H1 (cell line): ENCODE data around the gene MECP2. TPM values are rescaled to one million over a fixed set of nuclear protein-coding genes. Genes with fewer than 3 reads are reported as not detected.

ENCODE experiments used
- CTCF ChIA-PET: fragments of 300-600 bp; sonication (Branson Sonifier 250); formaldehyde crosslinking; loops from one replicate; lab custom pipeline; 2021; ENCODE audit not compliant: partially characterized antibody; lab: Charles Lee
- POLR2A ChIA-PET: fragments of 300-600 bp; sonication (Branson Sonifier 250); formaldehyde crosslinking; loops from one replicate; lab custom pipeline; 2021; ENCODE audit warnings: inconsistent platforms; ENCODE audit not compliant: partially characterized antibody; lab: Charles Lee
- DNase-seq, 2 experiments: peaks; one replicate each; pipeline versions ENCODE4 v3.0.0 to v3.0.0-alpha.2; 2010 to 2022; ENCODE audit warnings: low spot score in 2 of 2, low read depth in 1 of 2, mixed read lengths in 1 of 2
- FAIRE-seq: peaks from 2 replicates; lab custom pipeline; 2011; peaks lifted over from hg19 to GRCh38; lab: Jason Lieb, UNC
- H2AFZ ChIP-seq: 2 replicates; pipeline ENCODE4 v1.8.1; 2012; ENCODE audit warnings: low read length, inconsistent platforms
- H2AK5ac ChIP-seq: 2 replicates; pipeline ENCODE4 v1.6.1; 2013; ENCODE audit warnings: low read depth, low read length
- H2BK120ac ChIP-seq: replicated peaks from 2 replicates; pipeline ENCODE3; 2013; ENCODE audit warnings: low read depth, low read length, inconsistent platforms
- H2BK12ac ChIP-seq: 2 replicates; pipeline ENCODE4 v1.6.1; 2013; ENCODE audit warnings: low read depth, low read length
- H2BK15ac ChIP-seq: 2 replicates; pipeline ENCODE4 v1.6.1; 2013; ENCODE audit warnings: low read length
- H2BK20ac ChIP-seq: 2 replicates; pipeline ENCODE4 v1.6.1; 2013; ENCODE audit warnings: low read length
- H2BK5ac ChIP-seq: 2 replicates; pipeline ENCODE4 v1.6.1; 2013; ENCODE audit warnings: low read depth, low read length
- H3K14ac ChIP-seq: 2 replicates; pipeline ENCODE4 v1.6.1; 2013; ENCODE audit warnings: inconsistent platforms; ENCODE audit not compliant: insufficient read length
- H3K18ac ChIP-seq: 2 replicates; pipeline ENCODE4 v1.6.1; 2013; ENCODE audit warnings: low read length; ENCODE audit errors: extremely low read depth
- H3K23ac ChIP-seq: 2 replicates; pipeline ENCODE4 v1.6.1; 2013; ENCODE audit warnings: inconsistent platforms; ENCODE audit not compliant: insufficient read length
- H3K23me2 ChIP-seq: 2 replicates; pipeline ENCODE4 v1.6.1; 2013; ENCODE audit warnings: low read depth, low read length
- H3K27ac ChIP-seq: 2 replicates; pipeline ENCODE4 v1.6.1; 2011; ENCODE audit warnings: low read depth, low read length, inconsistent platforms
- H3K27me3 ChIP-seq, 4 experiments: replicated peaks in 1 of 4; 1 replicate in 1 of 4; 2 replicates in 3 of 4; pipeline versions ENCODE4 v1.6.1 to v1.8.1; 2011 to 2013; ENCODE audit warnings: low read length in 3 of 4, mild to moderate bottlenecking in 3 of 4, inconsistent platforms in 2 of 4, mixed read lengths in 2 of 4, moderate library complexity in 1 of 4; ENCODE audit not compliant: control insufficient read depth in 3 of 4, insufficient read depth in 3 of 4; ENCODE audit errors: extremely low read depth in 1 of 4
- H3K36me3 ChIP-seq, 4 experiments: 2 replicates each; pipeline versions ENCODE4 v1.6.1 to v1.8.1; 2011 to 2013; ENCODE audit warnings: mild to moderate bottlenecking in 4 of 4, low read length in 3 of 4, moderate library complexity in 2 of 4, control low read depth in 1 of 4, inconsistent platforms in 1 of 4; ENCODE audit not compliant: insufficient read depth in 4 of 4, control insufficient read depth in 2 of 4
- H3K4ac ChIP-seq: replicated peaks from 2 replicates; pipeline ENCODE3; 2013; ENCODE audit warnings: low read length, low read depth, mixed read lengths, inconsistent platforms; ENCODE audit not compliant: insufficient read length
- H3K4me1 ChIP-seq, 4 experiments: replicated peaks in 1 of 4; 1 replicate in 1 of 4; 2 replicates in 3 of 4; pipeline versions ENCODE4 v1.6.1 to v1.8.1; 2011 to 2013; ENCODE audit warnings: low read length in 3 of 4, inconsistent platforms in 2 of 4, mixed read lengths in 1 of 4; ENCODE audit not compliant: insufficient read depth in 4 of 4, control insufficient read depth in 3 of 4
- H3K4me2 ChIP-seq, 2 experiments: 2 replicates each; pipeline versions ENCODE4 v1.6.1 to v1.8.1; 2011 to 2013; ENCODE audit warnings: low read depth in 2 of 2, low read length in 2 of 2, control low read depth in 1 of 2, inconsistent platforms in 1 of 2, mild to moderate bottlenecking in 1 of 2; ENCODE audit not compliant: insufficient read depth in 1 of 2
- H3K4me3 ChIP-seq, 4 experiments: fragments of 200-600, 300-600 bp in 1 of 4; sonication (generic), shearing (Covaris generic), sonication (Bioruptor Twin) in 1 of 4; 2 replicates each; pipeline versions ENCODE4 v1.5.1 to v1.8.1; 2011 to 2016; ENCODE audit warnings: low read length in 4 of 4, low read depth in 3 of 4, control low read depth in 2 of 4, inconsistent platforms in 2 of 4, mild to moderate bottlenecking in 2 of 4, mixed read lengths in 1 of 4, moderate library complexity in 1 of 4; ENCODE audit not compliant: insufficient read depth in 2 of 4; ENCODE audit errors: extremely low read depth in 1 of 4
- H3K56ac ChIP-seq: replicated peaks from 2 replicates; pipeline ENCODE3; 2013; ENCODE audit warnings: low read depth, mild to moderate bottlenecking, mixed read lengths, low read length, inconsistent platforms; ENCODE audit not compliant: insufficient read length
- H3K79me1 ChIP-seq: 2 replicates; pipeline ENCODE4 v1.6.1; 2013; ENCODE audit warnings: low read depth, low read length, control low read depth
- H3K79me2 ChIP-seq, 2 experiments: 2 replicates each; pipeline versions ENCODE4 v1.6.1 to v1.8.1; 2012 to 2013; ENCODE audit warnings: low read length in 2 of 2, mild to moderate bottlenecking in 2 of 2, inconsistent platforms in 1 of 2; ENCODE audit not compliant: insufficient read depth in 2 of 2, control insufficient read depth in 1 of 2
- H3K9ac ChIP-seq, 4 experiments: replicated peaks in 1 of 4; 1 replicate in 1 of 4; 2 replicates in 3 of 4; pipeline versions ENCODE4 v1.6.1 to v1.8.1; 2011 to 2013; ENCODE audit warnings: low read depth in 3 of 4, low read length in 3 of 4, control low read depth in 2 of 4, mild to moderate bottlenecking in 2 of 4, moderate library complexity in 2 of 4, inconsistent platforms in 1 of 4; ENCODE audit errors: extremely low read depth in 1 of 4
- H3K9me3 ChIP-seq, 2 experiments: 2 replicates each; pipeline versions ENCODE4 v1.6.1 to v1.8.1; 2012 to 2013; ENCODE audit warnings: mild to moderate bottlenecking in 2 of 2, moderate library complexity in 2 of 2, control low read depth in 1 of 2, inconsistent platforms in 1 of 2, low read depth in 1 of 2, low read length in 1 of 2, mixed read lengths in 1 of 2; ENCODE audit not compliant: insufficient read depth in 2 of 2
- H4K20me1 ChIP-seq, 2 experiments: replicated peaks in 1 of 2; 2 replicates each; pipeline versions ENCODE3 to v1.8.1; 2011 to 2013; ENCODE audit warnings: inconsistent platforms in 2 of 2, low read length in 2 of 2, mild to moderate bottlenecking in 1 of 2; ENCODE audit not compliant: insufficient read depth in 2 of 2, control insufficient read depth in 1 of 2
- H4K5ac ChIP-seq: 2 replicates; pipeline ENCODE4 v1.6.1; 2013; ENCODE audit warnings: low read length, low read depth, mixed read lengths, inconsistent platforms; ENCODE audit not compliant: insufficient read length
- H4K8ac ChIP-seq: 2 replicates; pipeline ENCODE4 v1.8.0; 2013; ENCODE audit warnings: mild to moderate bottlenecking, moderate library complexity, low read length, inconsistent platforms; ENCODE audit not compliant: insufficient read depth; ENCODE audit errors: extremely low read depth
- H4K91ac ChIP-seq: replicated peaks from 2 replicates; pipeline ENCODE3; 2013; ENCODE audit warnings: low read length, mixed read lengths, inconsistent platforms; ENCODE audit not compliant: insufficient read length
- BACH1 ChIP-seq: IDR thresholded peaks from 2 replicates; pipeline ENCODE4 v1.6.1; 2012; ENCODE audit warnings: low read length, improper control_type of control experiment
- BRCA1 ChIP-seq: IDR thresholded peaks from 2 replicates; pipeline ENCODE4 v1.6.1; 2012; ENCODE audit warnings: low read depth, low read length, improper control_type of control experiment
- CBX8 ChIP-seq: fragments of 300-800, 300-1000 bp; sonication (generic); IDR thresholded peaks from 2 replicates; pipeline ENCODE4 v1.7.1; 2016; ENCODE audit warnings: low read depth, low read length, borderline replicate concordance
- KDM1A ChIP-seq: fragments of 200-600, 300-600 bp; sonication (generic); IDR thresholded peaks from 2 replicates; pipeline ENCODE4 v1.7.1; 2016; ENCODE audit warnings: mild to moderate bottlenecking, low read length, borderline replicate concordance
- KDM4A ChIP-seq: IDR thresholded peaks from one replicate; pipeline ENCODE4 v1.7.1; 2012; ENCODE audit warnings: low read depth, mild to moderate bottlenecking, moderate library complexity, low read length, inconsistent platforms; ENCODE audit not compliant: severe bottlenecking
- POU5F1 ChIP-seq: IDR thresholded peaks from 2 replicates; pipeline ENCODE4 v1.6.1; 2011; ENCODE audit warnings: low read depth, mild to moderate bottlenecking, low read length, moderate library complexity
- RXRA ChIP-seq: IDR thresholded peaks from 2 replicates; pipeline ENCODE4 v1.6.1; 2011; ENCODE audit warnings: low read depth, mild to moderate bottlenecking, low read length, moderate library complexity; ENCODE audit not compliant: insufficient read depth
- SIN3A ChIP-seq, 2 experiments: IDR thresholded peaks in 1 of 2; conservative IDR thresholded peaks in 1 of 2; 2 replicates each; pipeline ENCODE4 v1.6.1; 2011 to 2012; ENCODE audit warnings: low read length in 2 of 2, improper control_type of control experiment in 1 of 2, low read depth in 1 of 2, mild to moderate bottlenecking in 1 of 2
- SUZ12 ChIP-seq: fragments of 200-600 bp; sonication (generic); IDR thresholded peaks from 2 replicates; pipeline ENCODE4 v1.6.1; 2012; ENCODE audit warnings: mild to moderate bottlenecking, inconsistent platforms, low read length, moderate library complexity, mixed read lengths
- TCF12 ChIP-seq: IDR thresholded peaks from 2 replicates; pipeline ENCODE4 v1.6.1; 2011; ENCODE audit warnings: low read depth, mild to moderate bottlenecking, low read length
- WGBS, 2 experiments: shearing (Covaris generic) in 1 of 2; methylation state at CpG; one replicate each; pipeline versions ENCODE4 v1.1.6 to v1.1.7; 2013 to 2015; ENCODE audit warnings: low lambda C conversion rate in 2 of 2, mixed read lengths in 2 of 2, inconsistent platforms in 1 of 2, low coverage in 1 of 2, missing lambda C conversion rate in 1 of 2; ENCODE audit not compliant: insufficient replicate concordance in 2 of 2, insufficient coverage in 1 of 2, insufficient read length in 1 of 2; ENCODE audit errors: extremely low coverage in 1 of 2, missing lambda C conversion rate in 1 of 2; 5-methylcytosine and 5-hydroxymethylcytosine counted together
- polyA plus RNA-seq, 7 experiments: library from polyadenylated mRNA; depleted of rRNA in 3 of 7; stranded (reverse) in 5 of 7; unstranded in 2 of 7; fragments of >200 nt in 5 of 7; fragments of 200-250 nt in 2 of 7; gene quantifications; 1 replicate in 5 of 7; 2 replicates in 1 of 7; 4 replicates in 1 of 7; pipeline versions ENCODE4 v1.2.1 to v1.2.3, GENCODE V29; 2011 to 2013; ENCODE audit warnings: missing spikeins in 2 of 7, mixed read lengths in 2 of 7
- total RNA-seq: library from RNA; stranded (reverse); fragmentation: NEBNext Ultra II Directional; extraction: Animal tissue kit (Norgen Biotek cat#: 25700); gene quantifications from 2 replicates; pipeline ENCODE4 v1.2.1, GENCODE V29; 2021
- TF ChIP-seq, protein P1 (sequence below): IDR thresholded peaks from 2 replicates; pipeline ENCODE4 v1.6.1; 2011; ENCODE audit warnings: low read length, improper control_type of control experiment

MECP2 gene
- total and polyA plus RNA-seq, 2 of the 8 experiments (the other 6 are each of a cell fraction or from before 2014, with no cell fraction given) = 5.0 to 32.4 TPM

DNA sequence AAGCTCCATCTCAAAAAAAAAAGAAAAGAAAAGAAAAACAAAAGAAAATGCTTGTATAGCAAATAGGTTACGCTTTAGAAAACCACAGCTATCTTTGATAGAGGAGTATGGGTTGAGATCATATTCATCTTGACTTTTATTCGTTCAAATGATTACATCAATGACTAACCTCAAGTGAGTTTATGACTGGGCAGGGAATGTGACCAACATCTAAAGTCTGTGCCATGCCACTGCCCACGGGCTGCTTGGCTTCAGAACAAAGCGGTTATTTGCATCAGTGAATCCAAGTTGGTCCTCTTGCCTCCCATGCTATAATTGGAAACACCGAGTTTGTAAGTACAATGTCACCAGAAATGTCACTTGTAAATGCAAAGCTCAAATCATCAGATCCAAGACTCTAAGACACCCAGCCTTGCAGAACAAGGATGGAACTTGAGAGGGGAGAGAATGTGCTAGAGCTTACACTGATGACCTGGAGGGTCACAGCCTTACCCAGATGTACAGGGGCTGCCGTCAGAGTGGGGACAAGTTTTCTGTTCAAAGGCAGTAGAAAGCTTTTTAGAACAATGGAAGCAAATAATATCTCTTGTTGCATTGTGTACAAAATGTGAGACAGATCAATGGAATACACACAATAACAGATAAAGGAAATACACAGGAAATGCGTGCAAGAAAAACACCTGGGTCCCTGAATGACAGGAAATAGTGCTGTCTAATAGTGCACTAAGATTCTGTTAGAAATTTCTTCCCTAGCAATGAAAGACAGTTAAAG lies 38.1 kb upstream of the MECP2 start:
- FAIRE-seq (no peak), DNase-seq (no peak)
- Histone ChIP-seq H4K5ac (no peak overlapping the region), H3K27me3 (peaks cover 0 to 1% (median 0%) of the 10 kb centered on the region in 4 experiments; a peak in 1 of 7 replicates), H3K9me3 (no peaks in the 10 kb centered on the region), H4K91ac (no peak overlapping the region), H3K79me2 (no peaks in the 10 kb centered on the region), H3K4ac (no peak overlapping the region), H3K79me1 (no peaks in the 10 kb centered on the region), H2AFZ (no peak overlapping the region), H3K18ac (no peak overlapping the region), H3K9ac (no peak overlapping the region), H3K36me3 (no peaks in the 10 kb centered on the region), H4K20me1 (no peaks in the 10 kb centered on the region), H2BK15ac (no peak overlapping the region), H3K56ac (no peak overlapping the region), H2BK12ac (no peak overlapping the region), H3K23me2 (no peaks in the 10 kb centered on the region), H3K4me2 (no peak overlapping the region), H3K4me3 (no peak overlapping the region), H3K4me1 (no peaks in the 10 kb centered on the region), H3K23ac (no peak overlapping the region), H3K27ac (no peak overlapping the region), H3K14ac (no peak overlapping the region), H2AK5ac (no peak overlapping the region), H2BK5ac (no peak overlapping the region), H4K8ac (no peak overlapping the region), H2BK120ac (no peak overlapping the region), H2BK20ac (no peak overlapping the region)
- TF ChIP-seq RXRA = no peak
- no peak for TF ChIP-seq SIN3A (conservative IDR thresholded peaks at IDR 0.05 in 1 of 2, IDR thresholded peaks at IDR 0.05 in 1 of 2; ENCODE audit: low read depth in 1 of 2, low read length in 2 of 2)
- TF ChIP-seq CBX8 = no peak
- no peak for TF ChIP-seq SUZ12
- TF ChIP-seq BRCA1 = no peak
- TF ChIP-seq KDM1A = no peak
- TF ChIP-seq, protein P1, sequence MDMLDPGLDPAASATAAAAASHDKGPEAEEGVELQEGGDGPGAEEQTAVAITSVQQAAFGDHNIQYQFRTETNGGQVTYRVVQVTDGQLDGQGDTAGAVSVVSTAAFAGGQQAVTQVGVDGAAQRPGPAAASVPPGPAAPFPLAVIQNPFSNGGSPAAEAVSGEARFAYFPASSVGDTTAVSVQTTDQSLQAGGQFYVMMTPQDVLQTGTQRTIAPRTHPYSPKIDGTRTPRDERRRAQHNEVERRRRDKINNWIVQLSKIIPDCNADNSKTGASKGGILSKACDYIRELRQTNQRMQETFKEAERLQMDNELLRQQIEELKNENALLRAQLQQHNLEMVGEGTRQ = no peak
- no peak for TF ChIP-seq TCF12
- TF ChIP-seq BACH1 = no peak
- TF ChIP-seq POU5F1 = no peak
- TF ChIP-seq KDM4A = no peak
- ChIA-PET CTCF (interaction anchor here (1.3 kb wide), 1 partner anchor 10 kb away, joined by 4 read pairs; no protein-coding TSS in a partner anchor), POLR2A (no interaction called here)
- 93% methylated on average over 7 of the region's 7 CpGs; no CpG with 5 or more reads in 1 of the 2 experiments for WGBS, 2 experiments
